HG02759 (cell line): ENCODE results near the gene HSPG2.
"Not testable (repeated sequence)": the region's sequence is repeated elsewhere in the genome, so short reads cannot be mapped to it uniquely, and the experiment has no call there.

Experiments used
- ATAC-seq: cut with Tn5 transposase; IDR thresholded peaks from one replicate; pipeline ENCODE4 v1.9.1; 2021; ENCODE audit warnings: mild to moderate bottlenecking, moderate library complexity; ENCODE audit not compliant: unreplicated experiment

HSPG2 gene

DNA sequence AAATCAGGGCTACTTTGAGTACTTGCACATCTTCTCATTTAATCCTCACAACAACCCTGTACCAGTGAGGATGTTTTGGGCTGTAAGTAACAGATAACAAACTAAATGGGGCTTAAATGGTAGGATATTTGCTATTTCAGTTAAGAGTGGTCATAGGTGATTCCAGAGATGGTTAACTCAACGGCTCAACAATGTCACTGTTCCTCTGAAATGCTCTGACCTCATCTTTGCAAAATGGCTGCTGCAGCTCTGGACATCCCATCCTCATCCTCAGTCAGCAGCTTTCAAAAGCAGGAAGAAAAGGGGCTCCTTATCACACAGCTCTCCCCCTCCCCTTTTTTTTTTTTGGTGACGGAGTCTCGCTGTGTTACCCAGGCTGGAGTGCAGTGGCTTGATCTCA is 123.6 kb downstream of the HSPG2 start:
- ATAC-seq = no peak

DNA sequence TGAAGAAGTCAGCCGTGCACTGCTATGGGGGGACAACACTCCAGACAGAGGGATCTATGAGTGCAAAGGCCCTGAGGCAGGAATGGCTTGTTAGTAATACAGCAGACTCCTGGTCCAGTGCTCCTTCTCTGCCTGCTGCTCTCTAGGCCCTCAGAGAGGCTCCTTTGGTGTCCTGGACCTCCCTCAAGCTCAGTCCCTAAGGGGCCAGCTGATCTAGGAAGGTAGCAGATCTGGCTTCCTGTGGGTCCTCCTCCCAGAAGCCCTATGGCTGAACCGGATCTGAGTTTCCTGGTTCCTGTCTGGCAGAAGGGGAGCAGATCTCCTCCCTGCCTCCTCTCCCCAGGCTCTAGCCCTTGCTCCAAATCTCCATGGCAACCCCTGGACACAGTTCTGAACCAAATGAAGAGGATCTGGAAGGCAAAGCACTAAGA is 125.2 kb downstream of the HSPG2 start, which contains the start of gene LDLRAD2:
LDLRAD2 (plus strand) TSS at position 391 of the 431 bp plus-strand sequence. CDS start 187 bp downstream, outside the sequence.
- no peak for ATAC-seq

DNA sequence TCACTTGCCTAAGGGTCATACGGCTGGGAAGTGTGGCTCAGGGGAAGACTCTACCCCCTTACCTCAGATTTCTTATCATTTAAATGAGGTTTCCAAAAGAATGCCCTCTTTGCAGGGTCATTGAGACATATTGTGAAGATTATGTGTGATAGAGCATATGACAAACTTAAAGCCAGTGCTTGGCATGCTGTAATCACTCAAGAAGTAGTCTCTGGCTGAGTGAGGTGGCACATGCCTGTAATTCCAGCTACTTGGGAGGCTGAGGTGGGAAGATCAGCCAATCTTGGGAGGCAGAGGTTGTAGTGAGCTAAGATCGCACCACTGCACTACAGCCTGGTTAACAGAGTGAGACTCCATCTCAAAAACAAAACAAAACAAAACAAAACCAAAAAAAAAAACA is 132.6 kb downstream of the HSPG2 start:
- no peak for ATAC-seq

DNA sequence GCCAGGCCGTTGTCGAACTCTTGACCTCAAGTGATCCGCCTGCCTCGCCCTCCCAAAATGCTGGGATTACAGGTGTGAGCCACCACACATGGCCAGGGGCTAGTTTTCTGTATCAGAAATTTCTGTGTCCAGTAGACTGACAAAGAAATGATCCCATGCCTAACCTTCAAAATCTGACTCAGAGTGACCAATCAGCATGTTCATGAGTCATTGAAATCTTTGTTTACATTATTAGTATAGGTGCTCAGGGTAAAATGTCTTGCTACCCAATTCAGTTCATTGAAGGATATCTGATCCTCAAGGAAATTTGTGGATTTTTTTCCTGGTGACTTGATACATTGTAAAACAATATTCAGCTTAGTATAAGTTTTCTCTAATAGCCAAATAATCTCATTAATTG is 136.0 kb downstream of the HSPG2 start:
- ATAC-seq = no peak

DNA sequence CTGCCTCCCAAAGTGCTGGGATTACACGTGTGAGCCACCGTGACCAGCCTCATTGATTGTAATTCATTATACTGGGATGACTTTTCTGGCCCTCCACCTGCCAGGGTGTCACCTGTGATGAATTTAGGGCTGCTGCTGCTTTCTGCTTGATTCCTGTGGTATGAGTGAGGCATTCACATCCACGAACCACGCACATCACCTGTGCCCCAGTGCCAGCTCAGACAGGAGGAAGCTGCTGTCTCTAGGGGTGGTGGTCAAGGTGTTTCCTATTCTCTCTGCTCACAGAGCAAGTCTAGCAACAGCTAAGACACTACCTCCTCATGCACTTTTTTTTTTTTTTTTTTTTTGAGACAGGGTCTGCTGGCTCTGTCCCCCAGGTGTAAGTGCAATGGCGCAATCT is 137.4 kb downstream of the HSPG2 start:
- ATAC-seq = no peak

DNA sequence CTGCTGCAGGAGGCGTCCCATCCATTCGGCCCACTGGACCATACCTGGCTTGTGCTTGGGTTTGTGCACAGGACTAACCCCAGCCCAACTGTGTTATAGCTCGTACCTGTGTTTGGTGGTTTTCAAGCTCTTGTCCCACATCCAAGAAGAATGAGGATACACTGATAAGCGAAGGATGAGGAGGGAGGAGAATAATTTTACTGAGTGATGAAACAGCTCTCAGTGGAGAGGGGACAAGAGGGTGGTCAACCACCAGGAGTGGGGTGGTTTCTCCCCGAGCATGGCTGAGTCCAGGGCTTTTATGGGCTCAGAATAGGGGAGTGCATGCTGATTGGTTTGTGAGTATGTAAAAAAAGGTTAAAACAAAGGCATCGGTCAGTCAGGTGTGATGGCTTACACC is 142.0 kb downstream of the HSPG2 start:
- no peak for ATAC-seq

DNA sequence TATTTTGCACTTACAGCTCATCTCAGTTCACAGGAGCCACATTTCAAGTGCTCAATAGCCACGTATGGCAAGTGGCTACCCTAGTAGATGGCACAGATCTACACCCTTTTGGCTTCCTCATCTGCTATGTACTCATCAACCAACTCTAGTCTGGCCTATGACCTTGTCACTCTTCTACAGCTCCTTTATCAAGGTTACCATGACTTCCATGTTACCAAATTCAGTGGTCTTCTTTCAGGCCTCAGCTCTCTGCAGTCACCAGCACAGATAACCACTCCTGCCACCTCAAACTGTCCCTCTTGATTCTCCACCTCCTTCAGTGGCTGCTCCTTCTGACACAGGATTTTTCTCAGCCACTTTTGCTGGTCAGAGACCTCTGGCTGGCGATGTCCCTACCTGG is 142.5 kb downstream of the HSPG2 start:
- no peak for ATAC-seq

DNA sequence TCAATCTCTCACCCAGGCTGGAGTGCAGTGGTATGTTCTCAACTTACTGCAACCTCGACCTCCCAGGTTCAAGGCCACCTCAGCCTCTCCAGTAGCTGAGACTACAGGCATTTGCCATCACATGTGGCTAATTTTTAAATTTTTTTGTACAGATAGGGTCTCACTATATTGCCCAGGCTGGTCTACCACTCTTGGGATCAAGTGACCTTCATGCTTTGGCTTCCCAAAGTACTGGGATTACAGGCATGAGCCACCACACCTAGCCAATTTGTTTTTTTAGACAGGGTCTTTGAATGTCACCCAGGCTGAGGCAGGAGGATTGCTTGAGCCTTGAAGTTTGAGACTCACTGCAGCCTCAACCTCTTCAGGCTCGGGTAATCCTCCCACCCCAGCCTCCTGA is 144.0 kb downstream of the HSPG2 start:
- ATAC-seq = no peak

DNA sequence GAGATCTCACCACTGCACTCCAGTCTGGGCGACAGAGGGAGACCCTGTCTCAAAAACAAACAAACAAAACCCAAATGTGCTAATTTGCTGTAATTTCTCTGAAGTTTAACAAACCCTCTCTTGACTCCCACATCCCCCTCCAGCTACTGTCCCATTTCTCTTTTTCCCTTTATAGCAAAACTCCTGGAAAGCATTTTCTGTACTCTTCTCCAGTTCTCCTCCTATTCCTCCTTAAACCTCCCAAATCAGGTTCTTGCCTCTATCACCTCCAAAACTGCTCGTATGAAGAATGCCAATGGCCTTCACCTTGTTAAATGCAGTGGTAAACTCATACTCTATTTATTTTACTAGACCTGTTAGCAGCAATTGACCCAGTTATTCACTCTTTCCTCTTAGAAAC is 150.5 kb downstream of the HSPG2 start:
- no peak for ATAC-seq

DNA sequence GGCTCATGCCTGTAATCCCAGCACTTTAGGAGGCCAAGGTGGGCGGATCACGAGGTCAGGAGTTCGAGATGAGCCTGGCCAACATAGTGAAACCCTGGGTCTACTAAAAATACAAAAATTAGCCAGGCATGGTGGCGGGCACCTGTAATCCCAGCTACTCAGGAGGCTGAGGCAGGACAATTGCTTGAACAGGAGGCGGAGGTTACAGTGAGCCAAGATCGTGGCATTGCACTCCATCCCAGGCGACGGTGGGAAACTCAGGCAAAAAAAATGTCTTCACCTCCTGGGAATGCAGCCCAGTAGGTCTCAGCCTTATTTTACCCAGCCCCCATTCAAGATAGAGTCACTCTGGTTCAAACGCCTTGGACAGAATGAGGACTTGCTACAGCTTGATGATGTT is 151.3 kb downstream of the HSPG2 start:
- not testable (repeated sequence) for ATAC-seq

DNA sequence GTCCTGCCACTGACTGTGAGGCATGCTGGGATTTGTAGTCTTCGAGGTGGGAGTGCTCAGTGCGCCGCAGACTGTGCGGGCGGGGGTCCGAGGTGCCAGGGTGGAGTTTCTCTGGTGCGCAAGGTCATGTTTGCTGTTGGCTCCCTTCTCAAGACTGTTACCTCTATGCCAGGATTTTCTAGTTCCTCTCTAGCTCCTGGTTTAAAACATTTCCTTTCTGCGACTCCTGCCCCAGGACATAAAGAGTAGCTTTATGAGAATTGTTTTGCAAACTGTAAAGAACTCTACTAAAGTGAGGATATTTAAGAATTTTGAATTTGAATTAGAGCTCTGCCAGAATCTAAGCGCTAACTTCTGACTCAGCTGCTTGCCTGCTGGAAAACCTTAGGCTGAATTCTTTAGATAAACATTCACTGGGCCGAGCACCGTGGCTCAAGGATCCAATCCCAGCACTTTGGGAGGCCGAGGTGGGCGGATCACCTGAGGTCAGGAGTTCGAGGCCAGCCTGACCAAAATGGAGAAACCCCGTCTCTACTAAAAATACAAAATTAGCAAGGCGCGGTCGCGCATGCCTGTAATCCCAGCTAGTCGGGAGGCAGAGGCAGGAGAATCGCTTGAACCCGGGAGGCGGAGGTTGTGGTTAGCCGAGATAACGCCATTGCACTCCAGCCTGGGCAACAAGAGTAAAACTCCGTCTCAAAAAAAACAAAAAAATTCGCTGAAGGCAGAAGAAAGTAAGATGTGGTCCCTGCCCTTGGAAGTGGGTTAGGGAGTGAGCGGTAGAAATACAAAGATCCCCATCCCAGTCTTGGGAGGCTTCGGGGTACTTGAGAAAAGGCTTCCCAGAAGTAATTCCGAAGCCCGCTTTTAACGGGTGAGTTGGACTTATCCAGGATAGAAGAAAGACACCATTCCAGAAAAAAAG is 153.2 kb downstream of the HSPG2 start:
- no peak for ATAC-seq

DNA sequence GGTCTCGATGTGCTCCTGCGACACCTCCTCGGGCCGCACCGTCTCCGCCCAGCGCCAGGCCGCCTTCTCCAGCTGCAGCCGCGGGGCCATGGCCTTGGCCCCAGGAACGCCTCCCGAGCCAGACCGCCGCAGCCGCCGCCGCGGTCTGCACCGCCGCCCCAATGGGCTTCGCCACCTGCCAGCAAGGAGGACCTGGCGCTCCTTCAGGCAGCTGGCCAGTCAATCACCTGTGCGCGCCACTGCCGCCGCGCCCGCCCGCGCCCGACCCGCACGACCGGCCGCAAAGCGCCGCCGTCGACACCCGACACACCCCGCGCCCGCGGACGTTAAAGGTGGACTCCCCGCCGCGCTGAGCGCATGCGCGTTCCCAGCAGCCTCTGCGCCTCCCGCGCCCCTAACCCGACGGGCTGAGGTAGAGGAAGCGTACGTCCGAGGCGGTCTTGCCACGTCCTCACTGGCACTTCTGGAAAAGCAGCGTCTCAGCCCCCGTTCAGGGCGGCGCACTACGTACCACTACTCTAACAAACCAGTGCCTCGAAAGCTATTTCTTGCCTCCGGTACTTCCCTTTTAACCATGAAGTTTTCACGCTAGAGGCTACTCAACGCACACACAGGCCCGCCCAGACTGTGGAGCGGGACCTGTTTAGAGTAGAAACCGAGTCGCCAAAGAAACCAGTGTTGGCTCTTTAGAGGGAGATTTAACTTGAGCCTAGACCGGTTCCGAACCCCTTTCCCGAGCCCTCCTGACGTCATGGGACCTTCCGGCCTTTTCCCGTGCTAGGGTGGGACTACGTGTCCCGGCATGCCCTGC is 154.0 kb downstream of the HSPG2 start, which contains the start of gene USP48:
USP48 (minus strand) TSS at position 282 of the 811 bp plus-strand sequence; CDS start at position 90, 192 bp downstream.
- ATAC-seq = peak; percentile 81

DNA sequence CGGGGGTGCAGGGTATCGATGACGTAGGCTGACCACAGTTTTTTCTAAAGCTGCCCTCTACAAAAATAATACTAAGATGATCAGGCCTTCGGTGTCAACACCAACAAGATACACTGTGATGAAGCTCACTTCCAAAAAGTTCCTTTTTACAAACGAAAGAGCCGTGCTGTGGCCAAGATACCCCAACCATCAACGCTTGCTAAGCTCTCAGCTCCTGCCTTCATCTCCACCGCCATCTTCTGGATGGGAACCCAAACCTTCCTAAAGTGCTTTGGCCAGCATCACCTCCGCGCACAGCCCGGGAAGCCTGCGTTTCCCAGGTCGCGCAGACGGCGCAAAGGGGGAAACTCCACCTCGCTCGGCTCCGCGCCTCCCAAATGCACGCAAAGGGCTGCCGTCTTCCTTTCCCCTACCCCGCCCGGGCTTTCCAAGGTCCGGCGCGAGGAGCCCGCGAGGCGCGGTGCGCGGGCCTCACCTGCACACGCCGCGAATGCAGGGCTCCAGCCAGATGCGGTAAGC is 154.7 kb downstream of the HSPG2 start:
- peak; percentile 24 for ATAC-seq

DNA sequence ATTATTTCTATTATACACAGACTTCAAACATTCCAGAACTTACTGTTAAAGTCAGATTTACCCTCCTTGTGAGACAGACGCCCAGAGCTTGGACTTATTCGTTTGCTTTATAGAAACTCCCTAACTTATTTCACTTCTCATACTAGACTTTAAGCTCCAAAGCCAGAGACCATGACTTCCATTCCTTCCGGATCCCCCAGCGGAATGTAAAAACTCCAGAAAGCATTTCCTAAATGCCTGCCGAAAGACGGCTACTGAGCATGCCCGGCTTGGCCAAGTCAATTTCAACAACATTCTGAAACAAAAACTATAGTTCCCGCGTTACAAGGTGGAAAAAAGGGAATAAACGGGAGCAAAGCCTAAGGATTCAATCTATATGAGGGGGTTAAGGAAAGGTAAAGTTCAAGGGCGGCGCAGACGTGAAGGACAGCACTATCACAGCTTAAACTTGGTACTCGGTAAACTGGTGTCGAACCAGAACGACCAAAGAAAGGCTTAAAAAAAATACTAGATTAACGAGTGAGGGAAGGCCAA is 155.2 kb downstream of the HSPG2 start:
- ATAC-seq = no peak

DNA sequence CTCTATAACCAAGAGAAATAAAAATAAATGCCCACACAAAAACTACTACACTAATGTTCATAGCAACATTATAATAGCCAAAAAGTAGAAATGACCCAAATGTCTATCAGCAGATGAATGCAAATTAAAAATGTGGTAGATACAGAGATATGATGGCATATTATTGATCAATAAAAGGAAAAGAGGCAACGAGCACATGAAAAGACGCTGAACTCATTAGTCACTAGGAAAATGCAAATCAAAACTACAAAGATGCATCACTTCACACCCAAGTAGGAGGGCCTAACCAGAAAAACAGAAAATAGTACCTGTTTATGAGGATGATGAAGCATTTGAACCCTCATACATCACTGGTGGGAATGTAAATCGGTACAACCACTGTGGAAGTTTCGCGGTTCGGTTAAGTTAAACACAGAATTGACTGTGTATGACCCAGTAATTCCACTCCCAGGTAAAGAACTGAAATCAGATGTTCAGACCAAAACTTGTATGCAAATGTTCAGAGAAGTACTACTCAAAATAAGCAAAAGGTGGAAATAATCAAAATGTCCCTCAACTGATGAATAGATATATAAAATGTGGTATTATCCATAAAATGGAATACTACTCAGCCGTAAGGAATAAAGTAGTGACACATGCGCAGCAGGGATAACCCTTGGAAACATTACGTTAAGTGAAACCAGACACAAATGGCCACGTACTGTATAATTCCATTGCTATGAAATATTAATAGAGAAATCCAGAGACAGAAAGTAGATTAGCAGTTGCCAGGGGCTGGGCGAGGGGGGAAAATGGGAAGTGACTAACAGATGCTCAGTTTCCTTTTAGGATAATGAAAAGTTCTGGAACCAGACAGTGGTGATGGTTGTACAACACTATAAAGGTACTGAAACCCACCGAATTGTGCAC is 157.2 kb downstream of the HSPG2 start:
- ATAC-seq = peak; percentile 29

DNA sequence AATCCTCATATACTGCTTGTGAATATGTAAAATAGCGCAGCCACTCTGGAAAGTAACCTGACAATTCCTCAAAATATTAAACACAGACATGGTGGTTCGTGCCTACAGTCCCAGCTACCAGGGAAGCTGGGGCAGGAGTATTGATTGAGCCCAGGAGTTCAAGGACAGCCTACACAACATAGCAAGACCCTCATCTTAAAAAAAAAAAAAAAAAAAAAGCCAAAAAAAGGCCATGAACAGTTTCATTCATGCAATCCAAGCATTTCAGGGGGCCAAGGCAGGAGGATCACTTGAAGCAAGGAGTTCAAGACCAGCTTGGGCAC is 158.7 kb downstream of the HSPG2 start:
- no peak for ATAC-seq

DNA sequence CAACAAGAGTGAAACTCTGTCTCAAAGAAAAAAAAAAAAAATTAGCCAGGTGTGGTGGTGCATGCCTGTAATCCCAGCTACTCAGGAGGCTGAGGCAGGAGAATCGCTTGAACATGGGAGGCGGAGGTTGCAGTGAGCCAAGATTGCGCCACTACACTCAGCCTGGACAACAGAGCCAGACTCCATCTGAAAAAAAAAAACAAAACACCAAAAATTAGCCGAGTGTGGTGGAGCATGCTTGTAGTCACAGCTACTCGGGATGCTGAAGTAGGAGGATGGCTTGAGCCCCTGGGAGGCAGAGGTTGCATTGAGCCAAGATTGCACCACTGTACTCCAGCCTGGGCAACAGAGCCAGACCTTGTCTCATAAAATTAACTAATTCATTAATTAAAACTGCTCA is 160.2 kb downstream of the HSPG2 start:
- not testable (repeated sequence) for ATAC-seq

DNA sequence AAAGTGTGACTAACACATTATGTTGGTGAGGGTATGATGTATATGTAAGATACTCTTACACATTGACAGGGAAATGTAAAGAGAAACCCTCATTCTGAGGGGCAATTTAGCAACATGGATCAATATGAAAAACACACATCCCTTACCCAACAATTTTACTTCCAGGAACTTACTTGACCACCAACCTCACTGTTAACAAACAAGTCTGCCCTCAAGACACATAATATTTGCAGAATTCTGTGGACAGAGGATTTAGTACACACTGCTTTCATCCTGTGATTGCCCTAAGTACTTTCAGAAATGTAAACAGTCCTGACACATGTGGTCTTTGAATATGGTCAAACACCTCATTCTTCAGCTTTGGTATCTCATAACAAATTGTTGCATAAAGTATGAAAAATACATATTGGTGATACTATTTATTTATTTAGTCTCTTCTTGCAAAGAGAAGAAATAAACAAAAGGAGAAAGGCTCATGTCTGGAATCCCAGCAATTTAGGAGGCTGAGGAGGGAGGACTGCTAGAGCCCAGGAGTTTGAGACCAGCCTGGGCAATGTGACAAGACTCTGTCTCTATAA is 161.0 kb downstream of the HSPG2 start:
- no peak for ATAC-seq

DNA sequence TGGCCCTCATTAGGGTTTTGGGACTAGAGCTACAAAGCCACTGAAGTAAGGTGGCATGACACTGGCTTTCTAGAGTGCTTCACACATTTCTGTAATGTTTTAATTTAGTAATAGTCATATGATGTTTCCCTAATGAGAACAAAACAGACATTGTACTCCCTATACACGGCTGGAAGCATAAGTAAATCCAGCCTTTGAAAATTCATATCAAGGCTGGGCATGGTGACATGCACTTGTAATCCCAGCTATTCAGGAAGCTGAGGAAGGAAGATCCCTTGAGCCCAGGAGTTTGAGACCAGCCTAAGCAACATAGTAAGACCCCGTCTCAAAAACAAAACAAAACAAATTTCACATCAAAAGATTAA is 161.6 kb downstream of the HSPG2 start:
- ATAC-seq = no peak
